Islet precursor cell (in vitro differentiated cells): ENCODE results near the gene TAF1B.

Experiments
- DNase-seq: peaks from one replicate; pipeline ENCODE4 v3.0.0-alpha.2; 2018

TAF1B gene

GRCh38 chr2:9968553-9969497 is 125.6 kb downstream of the TAF1B start:
- DNase-seq: no peak

GRCh38 chr2:9970200-9971044 is 127.1 kb downstream of the TAF1B start:
- no peak for DNase-seq

GRCh38 chr2:9971105-9971818 is 128.0 kb downstream of the TAF1B start:
- no peak for DNase-seq

- no peak for DNase-seq
Measured at GRCh38 chr2:9971890-9972289, 128.6 kb downstream of the TAF1B start.

- no peak for DNase-seq
Measured at GRCh38 chr2:9972621-9973479, 129.6 kb downstream of the TAF1B start.

- no peak for DNase-seq
Measured at GRCh38 chr2:9973690-9974089, 130.4 kb downstream of the TAF1B start.

GRCh38 chr2:9974343-9974742 is 131.1 kb downstream of the TAF1B start:
- DNase-seq: no peak

- no peak for DNase-seq
Measured at GRCh38 chr2:9975328-9975727, 132.1 kb downstream of the TAF1B start.

- no peak for DNase-seq
Measured at GRCh38 chr2:9975805-9976447, 132.7 kb downstream of the TAF1B start.

GRCh38 chr2:9979977-9980376 is 136.7 kb downstream of the TAF1B start:
- no peak for DNase-seq

GRCh38 chr2:9980520-9980919 is 137.2 kb downstream of the TAF1B start:
- DNase-seq: no peak

GRCh38 chr2:9981655-9982054 is 138.4 kb downstream of the TAF1B start:
- DNase-seq: no peak

- no peak for DNase-seq
Measured at GRCh38 chr2:9982248-9982647, 139.0 kb downstream of the TAF1B start.

- peak; percentile 24 for DNase-seq
Measured at GRCh38 chr2:9982891-9983290, 139.6 kb downstream of the TAF1B start.

- no peak for DNase-seq
Measured at GRCh38 chr2:9983401-9984216, 140.3 kb downstream of the TAF1B start.
